IMR-90 (cell line): Measurements from ENCODE around the gene BRF1. TPM values are rescaled to one million over a fixed set of nuclear protein-coding genes. Genes with fewer than 3 reads are reported as not detected.
"Not testable (repeated sequence)": the region's sequence is repeated elsewhere in the genome, so short reads cannot be mapped to it uniquely, and the experiment has no call there.

Experiments used
- ATAC-seq: fragments of 200-7000 bp; cut with Tn5 transposase; 2 replicates; pipeline ENCODE4 v1.9.1; 2020; ENCODE audit warnings: low read depth, mild to moderate bottlenecking, moderate library complexity
- BruUV-seq: library from RNA; stranded (reverse); fragments of 400-500 nt; replicated peaks from 2 replicates; lab custom pipeline; 2021; lab: Mats Ljungman, UMichigan
- CTCF ChIA-PET: fragments of 300-600 bp; formaldehyde crosslinking; extraction: SDS; loops from one replicate; lab custom pipeline; 2021; ENCODE audit warnings: antibody characterized with exemption; lab: Yijun Ruan, JAX
- POLR2A ChIA-PET: fragments of 300-600 bp; sonication (Branson Sonifier 250); formaldehyde crosslinking; loops from one replicate; lab custom pipeline; 2022; ENCODE audit warnings: antibody characterized with exemption; ENCODE audit not compliant: unreplicated experiment; lab: Charles Lee
- DNase-seq: peaks from one replicate; pipeline ENCODE4 v3.0.0; 2013
- H2AFZ ChIP-seq: replicated peaks from 2 replicates; pipeline ENCODE3; 2013; ENCODE audit warnings: low read length, mild to moderate bottlenecking; ENCODE audit not compliant: poor library complexity
- H2AK5ac ChIP-seq: 2 replicates; pipeline ENCODE4 v1.6.1; 2013; ENCODE audit warnings: low read depth, low read length, inconsistent platforms
- H2AK9ac ChIP-seq: replicated peaks from 2 replicates; pipeline ENCODE3; 2013; ENCODE audit warnings: mild to moderate bottlenecking, low read depth, low read length, moderate library complexity; ENCODE audit not compliant: poor library complexity
- H2BK120ac ChIP-seq: 2 replicates; pipeline ENCODE4 v1.6.1; 2013; ENCODE audit warnings: low read depth, low read length, inconsistent platforms
- H2BK15ac ChIP-seq: 3 replicates; pipeline ENCODE4 v1.6.1; 2013; ENCODE audit warnings: low read depth, low read length, inconsistent platforms
- H2BK20ac ChIP-seq: 2 replicates; pipeline ENCODE4 v1.6.1; 2013; ENCODE audit warnings: low read depth, mild to moderate bottlenecking, inconsistent platforms, low read length, moderate library complexity
- H2BK5ac ChIP-seq: 2 replicates; pipeline ENCODE4 v1.6.1; 2013; ENCODE audit warnings: mild to moderate bottlenecking, low read depth, low read length, inconsistent platforms; ENCODE audit not compliant: poor library complexity, severe bottlenecking
- H3K14ac ChIP-seq: replicated peaks from 2 replicates; pipeline ENCODE4 v1.6.1; 2013; ENCODE audit warnings: low read depth, low read length, inconsistent platforms
- H3K18ac ChIP-seq: 2 replicates; pipeline ENCODE4 v1.6.1; 2013; ENCODE audit warnings: low read depth, low read length, control low read depth
- H3K23ac ChIP-seq: 2 replicates; pipeline ENCODE4 v1.6.1; 2013; ENCODE audit warnings: low read depth, low read length, inconsistent platforms
- H3K27ac ChIP-seq: 2 replicates; pipeline ENCODE4 v1.5.1; 2013; ENCODE audit warnings: mild to moderate bottlenecking, control low read depth, low read length; ENCODE audit not compliant: insufficient read depth
- H3K27me3 ChIP-seq: 2 replicates; pipeline ENCODE4 v1.6.1; 2013; ENCODE audit warnings: low read length; ENCODE audit not compliant: control insufficient read depth, insufficient read depth
- H3K36me3 ChIP-seq: 2 replicates; pipeline ENCODE4 v1.6.1; 2013; ENCODE audit warnings: low read length, mixed read lengths; ENCODE audit not compliant: control insufficient read depth, insufficient read depth
- H3K4ac ChIP-seq: 2 replicates; pipeline ENCODE4 v1.6.1; 2013; ENCODE audit warnings: low read depth, low read length, inconsistent platforms
- H3K4me1 ChIP-seq: 2 replicates; pipeline ENCODE4 v1.6.1; 2013; ENCODE audit warnings: low read length, mixed read lengths; ENCODE audit not compliant: control insufficient read depth, insufficient read depth
- H3K4me2 ChIP-seq: 2 replicates; pipeline ENCODE4 v1.6.1; 2013; ENCODE audit warnings: low read depth, mild to moderate bottlenecking, control low read depth, low read length, moderate library complexity
- H3K4me3 ChIP-seq: 2 replicates; pipeline ENCODE4 v1.5.1; 2013; ENCODE audit warnings: low read depth, mild to moderate bottlenecking, control low read depth, low read length, moderate library complexity; ENCODE audit not compliant: insufficient read depth
- H3K56ac ChIP-seq: 2 replicates; pipeline ENCODE4 v1.6.1; 2013; ENCODE audit warnings: low read length, inconsistent platforms; ENCODE audit not compliant: insufficient read depth; ENCODE audit errors: extremely low read depth
- H3K79me1 ChIP-seq, 2 experiments: 2 replicates each; pipeline ENCODE4 v1.6.1; 2013; ENCODE audit warnings: low read length in 2 of 2, inconsistent platforms in 1 of 2, low read depth in 1 of 2
- H3K9ac ChIP-seq: 2 replicates; pipeline ENCODE4 v1.6.1; 2013; ENCODE audit warnings: low read depth, low read length, control low read depth
- H3K9me1 ChIP-seq: 2 replicates; pipeline ENCODE4 v1.6.1; 2013; ENCODE audit warnings: low read length, inconsistent platforms; ENCODE audit not compliant: insufficient read depth
- H3K9me3 ChIP-seq: 2 replicates; pipeline ENCODE4 v1.6.1; 2013; ENCODE audit warnings: low read length; ENCODE audit not compliant: control insufficient read depth, insufficient read depth
- H4K20me1 ChIP-seq: 2 replicates; pipeline ENCODE4 v1.6.1; 2013; ENCODE audit warnings: low read length, inconsistent platforms; ENCODE audit not compliant: insufficient read depth
- H4K5ac ChIP-seq: 2 replicates; pipeline ENCODE4 v1.6.1; 2013; ENCODE audit warnings: mild to moderate bottlenecking, low read depth, low read length, control low read depth
- H4K8ac ChIP-seq, 2 experiments: 2 replicates each; pipeline ENCODE4 v1.6.1; 2013; ENCODE audit warnings: low read depth in 2 of 2, low read length in 2 of 2, control low read depth in 1 of 2, inconsistent platforms in 1 of 2
- H4K91ac ChIP-seq: 2 replicates; pipeline ENCODE4 v1.6.1; 2013; ENCODE audit warnings: low read depth, low read length, inconsistent platforms; ENCODE audit not compliant: insufficient read depth
- BHLHE40 ChIP-seq: fragments of 150-350 bp; IDR thresholded peaks from 2 replicates; pipeline ENCODE4 v1.6.1; 2016; ENCODE audit warnings: mild to moderate bottlenecking, low read depth, low read length
- ELK1 ChIP-seq: fragments of 150-350 bp; IDR thresholded peaks from 2 replicates; pipeline ENCODE4 v1.6.1; 2016; ENCODE audit warnings: low read depth, mild to moderate bottlenecking, low read length, moderate library complexity, borderline replicate concordance
- FOS ChIP-seq: fragments of 150-350 bp; IDR thresholded peaks from 2 replicates; pipeline ENCODE4 v1.6.1; 2016; ENCODE audit warnings: low read depth, low read length
- MAFK ChIP-seq: IDR thresholded peaks from 2 replicates; pipeline ENCODE4 v1.6.1; 2012; ENCODE audit warnings: low read depth, low read length, improper control_type of control experiment
- MXI1 ChIP-seq: IDR thresholded peaks from 2 replicates; pipeline ENCODE4 v1.6.1; 2012; ENCODE audit warnings: low read depth, mild to moderate bottlenecking, low read length, moderate library complexity, borderline replicate concordance
- NFE2L2 ChIP-seq: fragments of 150-350 bp; IDR thresholded peaks from 2 replicates; pipeline ENCODE4 v1.6.1; 2016; ENCODE audit warnings: low read depth, mild to moderate bottlenecking, low read length
- RAD21 ChIP-seq: IDR thresholded peaks from 2 replicates; pipeline ENCODE4 v1.6.1; 2012; ENCODE audit warnings: low read length, improper control_type of control experiment
- RFX5 ChIP-seq: IDR thresholded peaks from 2 replicates; pipeline ENCODE4 v1.8.0; 2012; ENCODE audit warnings: low read depth, mild to moderate bottlenecking, low read length, moderate library complexity
- WGBS, 2 experiments: methylation state at CpG; one replicate each; pipeline versions ENCODE4 v1.1.5 to v1.1.7; 2013; ENCODE audit warnings: missing lambda C conversion rate in 2 of 2; ENCODE audit not compliant: insufficient read length in 1 of 2; ENCODE audit errors: extremely low coverage in 2 of 2; 5-methylcytosine and 5-hydroxymethylcytosine counted together
- dilution Hi-C: fragments of 300-500 bp; cut with HindIII; formaldehyde crosslinking; loops from one replicate; pipeline ENCODE4 v1.14.3; 2018; ENCODE audit warnings: low sequenced_read_pairs; ENCODE audit not compliant: unreplicated experiment
- in situ Hi-C: fragments of 300-500 bp; cut with MboI; formaldehyde crosslinking; loops from 3 replicates; pipeline ENCODE4 v1.14.3; 2019; ENCODE audit warnings: low sequenced_read_pairs, inconsistent platforms, mixed read lengths
- intact Hi-C: fragments of 100-400 bp; cut with micrococcal nuclease; formaldehyde crosslinking; loops from 2 replicates; pipeline ENCODE4 v1.10.0; 2022
- polyA plus RNA-seq, 3 experiments: library from polyadenylated mRNA; depleted of rRNA; stranded (reverse); fragments of >200 nt; gene quantifications; 2 replicates each; pipeline ENCODE4 v1.2.3, GENCODE V29; 2012; ENCODE audit warnings: low replicate concordance in 1 of 3
- total RNA-seq: library from RNA; depleted of rRNA; stranded (reverse); fragments of >200 nt; gene quantifications from 2 replicates; pipeline ENCODE4 v1.2.3, GENCODE V29; 2012

The BRF1 gene
- total and polyA plus RNA-seq, 2 of the 4 experiments (the other 2 are of a cell fraction) = 12.4 to 16.7 TPM

- TF ChIP-seq MXI1 (no peak), FOS (no peak), BHLHE40 (no peak), MAFK (no peak), RAD21 (no peak), RFX5 (no peak), ELK1 (no peak), NFE2L2 (no peak)
- no peak overlapping the region for H2AFZ ChIP-seq
- H2BK120ac ChIP-seq = no peak overlapping the region
- CTCF ChIA-PET = no interaction called here
- no peak overlapping the region for H2AK5ac ChIP-seq
- no peak overlapping the region for H3K4me3 ChIP-seq
- H4K8ac ChIP-seq = no peak overlapping the region
- no TSS peak for BruUV-seq
- ATAC-seq (no peak), DNase-seq (no peak)
- H3K9ac ChIP-seq = no peak overlapping the region
- POLR2A ChIA-PET = no interaction called here
- H2BK15ac ChIP-seq = no peak overlapping the region
- H3K4me2 ChIP-seq = no peak overlapping the region
- H2AK9ac ChIP-seq = no peak overlapping the region
- no peak overlapping the region for H3K4ac ChIP-seq
- no peaks in the 10 kb centered on the region for H3K36me3 ChIP-seq
- H3K9me1 ChIP-seq = peaks cover 8% of the 10 kb centered on the region; the same call in 1 of the 2 replicates
- no peak overlapping the region for H3K14ac ChIP-seq
- H3K18ac ChIP-seq = no peak overlapping the region
- 71% methylated on average over 3 of the region's 6 CpGs; no CpG with 5 or more reads in 1 of the 2 experiments for WGBS, 2 experiments
- intact Hi-C loops = no loop called here
- H3K9me3 ChIP-seq = no peaks in the 10 kb centered on the region
- no peak overlapping the region for H4K91ac ChIP-seq
- H3K23ac ChIP-seq = no peak overlapping the region
- no peaks in the 10 kb centered on the region for H3K27me3 ChIP-seq
- H3K56ac ChIP-seq = no peak overlapping the region
- H2BK5ac ChIP-seq = no peak overlapping the region
- H3K79me1 ChIP-seq = peaks cover 6 to 20% of the 10 kb centered on the region in 2 experiments
- H3K4me1 ChIP-seq = peaks cover 7% of the 10 kb centered on the region
- no peak overlapping the region for H4K5ac ChIP-seq
- dilution Hi-C loops = no loop called here
- H2BK20ac ChIP-seq = no peak overlapping the region
- no peak overlapping the region for H3K27ac ChIP-seq
- H4K20me1 ChIP-seq = peaks cover 6% of the 10 kb centered on the region
- in situ Hi-C loops = no loop called here
Measured at GRCh38 chr14:105303949-105304348, 3.1 kb upstream of the BRF1 start.

GRCh38 chr14:105301915-105302249 lies 1.1 kb upstream of the BRF1 start:
- BruUV-seq, H4K8ac ChIP-seq, H2AK9ac ChIP-seq, H4K5ac ChIP-seq, H3K9me3 ChIP-seq, CTCF ChIA-PET, H3K4me2 ChIP-seq, H3K23ac ChIP-seq, dilution Hi-C loops, H3K9me1 ChIP-seq, H3K14ac ChIP-seq, H2AFZ ChIP-seq, H2BK15ac ChIP-seq, ATAC-seq, DNase-seq, H2BK120ac ChIP-seq, H2BK5ac ChIP-seq, in situ Hi-C loops, intact Hi-C loops, H3K27me3 ChIP-seq, H3K18ac ChIP-seq, H3K56ac ChIP-seq, H4K91ac ChIP-seq, H3K27ac ChIP-seq, H3K9ac ChIP-seq, H3K36me3 ChIP-seq, H3K4me3 ChIP-seq, H3K4ac ChIP-seq, H2BK20ac ChIP-seq, H4K20me1 ChIP-seq, H3K4me1 ChIP-seq: not testable (repeated sequence)
- POLR2A ChIA-PET = interaction anchor here (1.1 to 1.5 kb wide), 2 partner anchors 9 to 13 kb away, joined by 5 to 7 read pairs; partner anchors contain the start of gene PACS2
- WGBS, 2 experiments = no CpG with 5 or more reads among the region's 11 CpGs
- H3K79me1 ChIP-seq = peaks cover 9 to 30% of the 10 kb centered on the region in 2 experiments
- peak overlapping the region; percentile 46; the same call in 1 of the 2 replicates for H2AK5ac ChIP-seq
